ENCODE results near the gene SLC30A1. TPM values are rescaled to one million over a fixed set of nuclear protein-coding genes. Genes with fewer than 3 reads are reported as not detected.

The SLC30A1 gene
- total RNA-seq, 3 donors from 2014 or later: 16.7 to 17.9 (median 17.2) TPM

DNA sequence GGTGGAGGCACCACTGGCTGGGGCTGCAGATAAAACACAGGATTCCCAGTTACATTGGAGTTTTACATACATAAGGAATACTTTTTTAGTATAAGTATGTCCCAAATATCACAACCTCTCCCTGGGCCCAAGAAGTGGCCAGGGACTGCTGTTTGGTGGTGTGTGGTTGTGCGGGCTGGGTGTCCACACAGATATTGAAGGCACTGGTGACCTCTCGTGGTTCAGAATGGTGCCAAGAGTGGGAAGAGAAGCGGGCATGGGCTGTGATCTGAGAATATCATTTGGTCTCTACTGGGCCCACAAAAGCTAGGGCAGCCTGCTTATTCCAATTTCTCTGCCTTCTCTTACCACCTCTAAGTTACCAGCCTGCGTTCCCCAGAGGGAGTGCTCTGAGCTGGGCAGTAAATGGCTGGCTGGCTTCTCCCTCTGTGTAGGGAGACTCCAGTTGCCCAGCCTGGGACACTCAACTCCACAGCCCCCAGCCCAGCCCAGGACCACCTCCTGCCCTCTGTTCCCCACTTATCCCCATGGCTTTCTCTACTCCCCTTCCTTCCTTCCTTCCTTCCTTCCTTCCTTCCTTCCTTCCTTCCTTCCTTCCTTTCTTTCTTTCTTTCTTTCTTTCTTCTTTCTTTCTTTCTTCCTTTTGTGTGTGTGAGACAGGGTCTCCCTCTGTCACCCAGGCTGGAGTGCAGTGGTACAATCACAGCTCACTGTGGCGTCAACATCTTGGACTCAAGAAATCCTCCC, 44.2 kb downstream of the SLC30A1 start:
- no peaks in the 10 kb centered on the region for H3K9me3 Mint-ChIP-seq
- no peaks in the 10 kb centered on the region for H3K4me1 Mint-ChIP-seq (ENCODE audit: low read depth)
- peaks cover 3% of the 10 kb centered on the region for H3K27me3 Mint-ChIP-seq (ENCODE audit: low read depth)
- no peak overlapping the region for H3K4me3 Mint-ChIP-seq
- ATAC-seq (no peak), DNase-seq (no peak)
- no peaks in the 10 kb centered on the region for H3K36me3 Mint-ChIP-seq (ENCODE audit: insufficient read depth)

- peaks cover 6% of the 10 kb centered on the region for H3K4me1 Mint-ChIP-seq (ENCODE audit: low read depth)
- no peaks in the 10 kb centered on the region for H3K27me3 Mint-ChIP-seq (ENCODE audit: low read depth)
- H3K9me3 Mint-ChIP-seq: no peaks in the 10 kb centered on the region
- no peak for ATAC-seq
- no peaks in the 10 kb centered on the region for H3K36me3 Mint-ChIP-seq (ENCODE audit: insufficient read depth)
- no peak for DNase-seq
- H3K4me3 Mint-ChIP-seq: no peak overlapping the region
These were observed 46.9 kb downstream of the SLC30A1 start for GRCh38 chr1:211532088-211532444.

GRCh38 chr1:211531194-211532087, 47.5 kb downstream of the SLC30A1 start:
- ATAC-seq: no peak
- H3K27me3 Mint-ChIP-seq (ENCODE audit: low read depth): no peaks in the 10 kb centered on the region

GRCh38 chr1:211530102-211530501, 48.9 kb downstream of the SLC30A1 start:
- DNase-seq (no peak), ATAC-seq (no peak)
- Mint-ChIP-seq H3K4me1 (ENCODE audit: low read depth) (peaks cover 8% of the 10 kb centered on the region), H3K4me3 (no peak overlapping the region), H3K36me3 (ENCODE audit: insufficient read depth) (no peaks in the 10 kb centered on the region), H3K27me3 (ENCODE audit: low read depth) (no peaks in the 10 kb centered on the region), H3K9me3 (no peaks in the 10 kb centered on the region)

More at GRCh38 chr1:211531194-211532087, 47.5 kb downstream of the SLC30A1 start:
- DNase-seq: no peak
- no peaks in the 10 kb centered on the region for H3K36me3 Mint-ChIP-seq (ENCODE audit: insufficient read depth)
- no peak overlapping the region for H3K4me3 Mint-ChIP-seq
- H3K9me3 Mint-ChIP-seq: no peaks in the 10 kb centered on the region
- peaks cover 8% of the 10 kb centered on the region for H3K4me1 Mint-ChIP-seq (ENCODE audit: low read depth)

GRCh38 chr1:211529453-211529852, 49.5 kb downstream of the SLC30A1 start:
- no peaks in the 10 kb centered on the region for H3K27me3 Mint-ChIP-seq (ENCODE audit: low read depth)
- no peaks in the 10 kb centered on the region for H3K9me3 Mint-ChIP-seq
- DNase-seq (no peak), ATAC-seq (no peak)
- peaks cover 8% of the 10 kb centered on the region for H3K4me1 Mint-ChIP-seq (ENCODE audit: low read depth)
- H3K36me3 Mint-ChIP-seq (ENCODE audit: insufficient read depth): no peaks in the 10 kb centered on the region
- no peak overlapping the region for H3K4me3 Mint-ChIP-seq

GRCh38 chr1:211529011-211529410, 50.0 kb downstream of the SLC30A1 start:
- no peaks in the 10 kb centered on the region for H3K36me3 Mint-ChIP-seq (ENCODE audit: insufficient read depth)
- no peaks in the 10 kb centered on the region for H3K9me3 Mint-ChIP-seq
- peaks cover 8% of the 10 kb centered on the region for H3K4me1 Mint-ChIP-seq (ENCODE audit: low read depth)
- no peak for DNase-seq
- ATAC-seq: no peak
- no peak overlapping the region for H3K4me3 Mint-ChIP-seq
- no peaks in the 10 kb centered on the region for H3K27me3 Mint-ChIP-seq (ENCODE audit: low read depth)

- peaks cover 8% of the 10 kb centered on the region for H3K4me1 Mint-ChIP-seq (ENCODE audit: low read depth)
- H3K27me3 Mint-ChIP-seq (ENCODE audit: low read depth): no peaks in the 10 kb centered on the region
- no peak for DNase-seq
- no peak for ATAC-seq
- H3K4me3 Mint-ChIP-seq: no peak overlapping the region
- H3K9me3 Mint-ChIP-seq: no peaks in the 10 kb centered on the region
- no peaks in the 10 kb centered on the region for H3K36me3 Mint-ChIP-seq (ENCODE audit: insufficient read depth)
These were observed 51.1 kb downstream of the SLC30A1 start for GRCh38 chr1:211527888-211528287.

GRCh38 chr1:211527006-211527405, 52.0 kb downstream of the SLC30A1 start:
- DNase-seq (no peak), ATAC-seq (peak; percentile 57 to 65)
- Mint-ChIP-seq H3K27me3 (ENCODE audit: low read depth) (no peaks in the 10 kb centered on the region), H3K4me1 (ENCODE audit: low read depth) (peaks cover 8% of the 10 kb centered on the region), H3K36me3 (ENCODE audit: insufficient read depth) (no peaks in the 10 kb centered on the region), H3K4me3 (no peak overlapping the region), H3K9me3 (no peaks in the 10 kb centered on the region)

GRCh38 chr1:211526101-211526500, 52.9 kb downstream of the SLC30A1 start:
- Mint-ChIP-seq H3K4me3 (no peak overlapping the region), H3K9me3 (no peaks in the 10 kb centered on the region), H3K27me3 (ENCODE audit: low read depth) (no peaks in the 10 kb centered on the region), H3K4me1 (ENCODE audit: low read depth) (peaks cover 8% of the 10 kb centered on the region), H3K36me3 (ENCODE audit: insufficient read depth) (no peaks in the 10 kb centered on the region)
- ATAC-seq: no peak
- no peak for DNase-seq

GRCh38 chr1:211525101-211525676, 53.8 kb downstream of the SLC30A1 start:
- DNase-seq: no peak
- H3K36me3 Mint-ChIP-seq (ENCODE audit: insufficient read depth): no peaks in the 10 kb centered on the region
- H3K4me1 Mint-ChIP-seq (ENCODE audit: low read depth): peaks cover 8% of the 10 kb centered on the region
- no peaks in the 10 kb centered on the region for H3K27me3 Mint-ChIP-seq (ENCODE audit: low read depth)
- H3K4me3 Mint-ChIP-seq: no peak overlapping the region
- ATAC-seq: no peak
- H3K9me3 Mint-ChIP-seq: no peaks in the 10 kb centered on the region

DNA sequence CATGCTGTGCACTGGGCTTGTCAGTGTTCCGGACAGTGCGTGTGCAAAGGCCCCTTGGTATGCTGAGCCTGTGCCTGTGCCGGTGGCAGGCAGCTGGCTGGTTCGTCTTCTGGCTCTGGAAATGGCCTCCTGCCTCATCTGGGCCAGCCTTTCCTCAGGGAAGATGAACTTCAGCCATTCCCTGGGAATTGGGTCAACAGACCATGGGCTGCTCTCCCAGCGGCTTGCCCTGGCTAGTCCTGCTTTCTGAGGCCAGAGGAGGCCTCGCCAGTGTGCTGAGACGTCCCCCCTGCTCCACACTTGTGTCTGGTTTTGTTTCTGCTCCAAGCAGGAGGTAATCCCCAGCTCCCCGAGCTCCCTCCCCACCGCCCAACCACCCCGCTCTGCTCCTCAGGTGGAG, 54.4 kb downstream of the SLC30A1 start:
- no peaks in the 10 kb centered on the region for H3K36me3 Mint-ChIP-seq (ENCODE audit: insufficient read depth)
- no peak overlapping the region for H3K4me3 Mint-ChIP-seq
- no peak for DNase-seq
- H3K27me3 Mint-ChIP-seq (ENCODE audit: low read depth): no peaks in the 10 kb centered on the region
- H3K4me1 Mint-ChIP-seq (ENCODE audit: low read depth): peaks cover 8% of the 10 kb centered on the region
- no peak for ATAC-seq
- no peaks in the 10 kb centered on the region for H3K9me3 Mint-ChIP-seq

DNA sequence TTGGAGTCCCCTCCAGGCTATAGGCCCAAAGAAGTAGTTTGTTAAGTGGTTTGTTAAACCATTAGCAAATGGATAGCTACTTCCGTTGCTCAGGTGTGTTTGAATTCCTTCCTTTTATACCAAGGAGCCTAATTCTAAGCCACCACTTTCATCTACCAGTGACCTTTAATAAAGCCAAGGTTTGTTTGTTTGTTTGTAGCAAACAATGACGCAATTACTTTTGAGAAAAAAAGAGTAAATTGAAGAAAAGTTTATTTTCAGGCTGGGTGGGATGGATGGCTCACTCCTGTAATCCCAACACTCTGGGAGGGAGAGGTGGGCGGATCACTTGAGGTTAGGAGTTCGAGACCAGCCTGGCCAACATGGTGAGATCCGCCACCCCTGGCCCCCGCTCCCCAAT, 56.2 kb downstream of the SLC30A1 start:
- Mint-ChIP-seq H3K27me3 (ENCODE audit: low read depth) (no peaks in the 10 kb centered on the region), H3K36me3 (ENCODE audit: insufficient read depth) (no peaks in the 10 kb centered on the region), H3K9me3 (no peaks in the 10 kb centered on the region), H3K4me1 (ENCODE audit: low read depth) (peaks cover 6% of the 10 kb centered on the region), H3K4me3 (no peak overlapping the region)
- no peak for DNase-seq
- ATAC-seq: no peak

Measured in activated T-cell treated with anti-CD3 and anti-CD28 coated beads, Interleukin-2, amount 50 U/mL, for 4 hours (primary cell).